HG02884 (cell line): Measurements from ENCODE around the gene CPNE8.

ENCODE experiments used
- ATAC-seq: cut with Tn5 transposase; IDR thresholded peaks from one replicate; pipeline ENCODE4 v1.9.1; 2021; ENCODE audit warnings: mild to moderate bottlenecking, moderate library complexity; ENCODE audit not compliant: unreplicated experiment

The CPNE8 gene

DNA sequence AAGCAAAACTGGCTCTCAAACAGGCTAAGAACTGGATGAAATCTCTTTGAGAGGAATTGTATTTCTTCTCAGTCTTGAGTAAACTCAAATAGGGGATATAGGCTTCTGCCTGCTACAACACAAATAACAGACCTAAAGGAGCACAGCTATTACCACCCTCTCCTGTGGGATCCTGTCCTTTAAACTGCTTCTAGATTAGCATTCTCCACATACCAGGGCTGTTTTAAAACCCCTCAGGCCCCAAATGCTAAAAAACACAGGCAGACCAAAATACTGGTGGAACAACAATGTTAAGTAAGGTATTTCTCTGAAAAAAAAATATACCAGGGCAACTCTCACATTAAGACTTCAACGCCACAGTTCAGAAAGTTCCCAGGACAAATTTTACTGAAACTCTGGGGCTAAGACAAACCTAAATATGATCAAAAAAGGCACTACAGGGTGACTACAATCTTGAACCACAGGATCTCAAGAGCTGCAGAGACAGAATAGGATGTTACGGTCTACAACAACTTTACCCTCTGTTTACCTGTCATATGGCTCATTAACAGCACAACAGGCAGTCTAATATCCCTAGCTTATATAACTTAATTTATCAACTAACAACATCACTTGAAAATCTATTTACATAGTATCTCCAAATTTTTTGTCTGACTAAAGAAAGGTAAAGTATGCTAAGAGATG, 7.2 kb downstream of the CPNE8 start:
- ATAC-seq, result no peak

GRCh38 chr12:38895446-38895845, 9.9 kb downstream of the CPNE8 start:
- no peak for ATAC-seq

GRCh38 chr12:38892976-38893375, 12.4 kb downstream of the CPNE8 start:
- no peak for ATAC-seq

- ATAC-seq, result no peak
Measured at GRCh38 chr12:38892087-38892786, 13.2 kb downstream of the CPNE8 start.

DNA sequence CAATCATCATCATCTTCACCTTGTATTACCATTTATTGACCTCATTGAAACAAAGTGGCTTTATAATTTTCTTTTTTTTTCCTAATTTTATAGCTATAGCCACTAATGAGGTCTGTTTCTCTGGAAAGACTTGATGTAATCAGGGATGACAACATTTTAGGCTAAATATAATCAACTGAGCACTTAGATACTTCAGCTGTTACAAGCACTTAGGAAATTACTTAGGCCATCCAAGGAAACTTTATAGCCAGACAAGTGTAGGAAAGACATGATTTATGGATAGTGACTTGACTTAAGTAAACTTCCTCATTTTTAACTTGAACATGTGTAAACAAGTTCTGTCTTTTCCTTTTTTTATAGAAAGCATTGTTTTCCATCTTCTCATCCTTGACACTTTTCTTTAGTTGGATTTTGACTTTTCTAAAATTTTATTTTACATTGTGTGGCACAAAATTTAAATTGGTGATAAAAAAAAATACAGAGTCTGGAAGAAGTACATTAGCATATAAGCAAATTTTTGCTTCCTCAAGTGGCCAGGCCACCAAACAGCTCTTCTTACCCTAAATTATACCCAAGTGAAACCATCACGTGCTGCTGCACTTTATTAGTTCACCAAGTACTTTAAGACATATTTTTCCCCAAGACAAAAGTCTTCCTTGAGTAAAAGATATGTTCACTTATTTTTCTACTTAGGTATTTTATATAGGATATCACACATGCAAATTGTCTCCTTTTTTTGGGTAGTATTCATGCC, 15.1 kb downstream of the CPNE8 start:
- ATAC-seq, result no peak

DNA sequence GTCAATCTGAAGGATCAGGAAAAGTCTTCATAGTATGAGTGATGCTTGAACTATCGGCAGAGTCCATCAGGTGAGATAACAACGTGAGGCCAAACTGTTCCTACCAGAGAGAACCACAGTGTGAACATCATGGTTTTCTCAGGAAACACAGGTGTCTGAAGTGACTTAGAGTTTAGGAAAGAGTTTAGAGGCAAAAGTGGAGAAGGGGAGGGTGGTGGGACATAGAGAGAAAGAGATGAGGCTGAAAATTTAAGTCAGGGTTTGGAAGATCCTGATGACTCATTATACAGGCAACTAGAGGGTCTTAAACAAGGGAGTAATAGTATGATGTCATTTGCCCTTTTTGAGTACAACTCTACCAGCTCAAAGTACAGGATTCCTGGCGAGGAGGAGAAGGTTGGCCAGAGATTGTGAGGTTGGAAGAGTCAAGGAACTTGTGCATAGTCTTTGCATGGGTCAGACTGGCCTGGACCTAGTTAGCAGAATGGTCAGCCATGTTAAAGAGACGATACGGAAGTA, 16.0 kb downstream of the CPNE8 start:
- ATAC-seq, result no peak

DNA sequence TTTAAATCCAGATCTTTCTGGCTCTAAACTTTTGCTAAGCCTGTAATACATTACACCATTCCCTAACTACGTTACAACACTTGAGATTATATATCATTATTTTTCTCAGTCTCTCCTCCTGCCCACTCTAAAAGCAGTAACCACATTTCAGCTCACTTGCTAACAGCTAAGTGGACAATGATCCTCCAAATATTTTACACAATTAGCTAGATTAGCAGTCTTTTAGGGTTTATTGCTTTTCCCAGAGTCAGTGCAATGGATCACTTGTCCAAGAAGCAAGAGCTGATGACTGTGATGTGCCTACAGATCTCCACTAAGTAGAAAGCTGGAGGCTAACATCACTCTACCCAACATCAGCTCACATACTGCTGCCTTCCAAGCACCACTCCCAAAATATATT, 17.6 kb downstream of the CPNE8 start:
- no peak for ATAC-seq

DNA sequence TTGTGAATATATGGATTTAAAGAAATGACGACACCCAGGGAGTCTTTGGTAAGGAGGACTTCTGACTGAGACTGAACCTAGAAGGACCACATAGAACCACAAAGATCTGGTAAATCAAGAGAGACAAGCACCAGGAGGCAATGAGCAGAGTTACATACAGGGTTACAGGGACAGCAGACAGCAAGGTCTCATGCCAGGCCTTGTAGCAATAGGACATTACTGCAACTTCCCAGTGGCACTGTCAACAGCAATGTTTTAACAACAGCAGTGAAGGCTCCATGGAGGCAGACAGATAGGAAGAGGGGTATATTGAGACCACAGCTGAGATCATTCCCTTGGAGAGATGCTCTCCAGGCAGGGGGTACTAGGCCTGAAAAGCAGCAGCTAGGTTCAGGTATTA, 18.5 kb downstream of the CPNE8 start:
- no peak for ATAC-seq

DNA sequence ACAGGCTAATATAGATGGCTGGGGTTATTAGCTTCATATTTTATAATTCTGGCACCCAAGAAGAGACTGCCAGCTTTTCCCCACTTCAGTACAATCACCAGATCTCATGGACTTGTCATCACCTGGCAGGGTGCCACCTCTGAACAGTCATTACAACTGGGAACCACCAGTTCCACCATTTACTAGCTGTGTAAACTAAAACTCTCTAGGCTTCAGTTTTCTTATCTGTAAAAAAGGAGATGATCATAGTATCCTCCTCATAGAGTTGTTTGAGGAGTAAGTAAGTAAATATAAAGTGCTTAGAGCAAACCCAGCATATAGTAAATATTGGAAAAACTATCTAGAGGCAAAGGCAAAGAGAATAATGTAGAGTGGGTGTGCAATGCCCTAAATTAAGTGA, 19.3 kb downstream of the CPNE8 start:
- no peak for ATAC-seq

DNA sequence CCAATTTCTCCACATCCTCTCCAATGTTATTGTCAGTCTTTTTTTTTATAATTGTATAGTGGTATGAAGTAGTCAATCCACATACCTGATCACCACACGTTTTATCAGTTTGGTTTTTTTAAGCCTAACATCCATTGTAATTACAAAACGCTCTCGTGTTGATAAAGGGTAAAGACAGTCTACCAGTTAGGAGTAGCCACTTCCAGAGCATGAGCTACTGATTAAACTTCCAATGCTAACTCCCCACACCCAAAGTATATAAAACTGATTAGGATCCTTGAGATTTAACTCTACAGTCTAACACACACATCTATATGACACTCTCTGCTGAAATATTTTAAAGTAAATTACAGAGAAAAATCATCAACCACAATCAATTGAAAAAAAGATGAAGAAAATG, 20.7 kb downstream of the CPNE8 start:
- ATAC-seq, result no peak

GRCh38 chr12:38883629-38884134, 21.7 kb downstream of the CPNE8 start:
- ATAC-seq, result no peak

- ATAC-seq, result no peak
Measured at GRCh38 chr12:38880288-38880687, 25.1 kb downstream of the CPNE8 start.

DNA sequence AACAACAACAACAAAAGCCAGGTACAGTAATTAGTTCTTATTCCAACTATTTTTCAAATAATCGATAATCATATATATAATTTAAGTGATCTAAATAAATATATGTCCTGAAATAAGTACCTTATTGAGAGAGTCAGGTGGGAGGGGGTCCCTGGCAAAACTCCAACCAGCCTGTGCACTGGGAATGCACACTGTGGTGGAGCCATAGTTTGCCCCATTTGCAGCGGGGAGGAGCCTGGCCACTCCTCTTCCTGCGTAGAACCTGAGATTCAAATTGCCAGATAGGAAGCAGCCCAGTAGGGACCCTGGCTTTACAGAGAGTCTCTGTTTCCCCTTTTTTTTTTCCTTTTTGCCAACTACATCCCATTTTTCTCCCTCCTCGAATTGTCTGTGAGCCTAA, 26.4 kb downstream of the CPNE8 start:
- ATAC-seq, result no peak

DNA sequence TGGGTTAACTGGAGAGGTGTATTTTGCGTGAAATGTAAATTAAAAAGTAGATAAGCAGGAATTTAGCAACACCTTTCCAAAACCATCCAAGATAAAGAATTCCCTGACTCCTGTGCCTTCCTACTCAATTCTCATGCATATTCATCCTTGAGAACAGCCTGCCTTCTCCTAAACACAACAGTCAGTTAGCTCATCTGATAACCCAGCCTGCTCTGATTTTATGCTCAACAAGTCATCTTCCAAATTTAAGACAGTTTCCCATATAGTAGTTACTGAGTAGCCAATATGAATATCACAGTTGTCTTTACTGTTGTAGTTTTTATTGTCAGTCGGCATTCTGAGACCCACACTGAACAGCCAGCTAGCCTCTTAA, 27.1 kb downstream of the CPNE8 start:
- no peak for ATAC-seq

- no peak for ATAC-seq
Measured at GRCh38 chr12:38875586-38876228, 29.7 kb downstream of the CPNE8 start.

DNA sequence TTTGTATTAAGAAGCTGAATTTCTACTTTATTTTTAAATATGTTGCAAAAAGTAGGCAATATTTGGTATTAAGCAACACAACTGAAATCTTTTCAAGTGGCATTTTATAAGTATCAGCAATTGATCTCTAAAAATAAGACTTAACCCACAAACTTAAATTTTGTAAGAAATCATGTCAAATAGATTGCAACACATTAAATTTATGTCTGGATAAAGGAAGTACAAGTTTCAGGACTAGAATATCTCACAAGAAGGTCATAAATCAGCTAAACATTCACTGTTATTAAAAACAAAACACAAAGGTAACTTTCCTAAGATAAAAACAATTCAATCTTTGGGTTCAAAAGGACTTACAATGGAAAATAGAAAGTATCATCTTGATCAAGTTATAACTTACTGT, 32.8 kb downstream of the CPNE8 start:
- no peak for ATAC-seq

- no peak for ATAC-seq
Measured at GRCh38 chr12:38872156-38872555, 33.2 kb downstream of the CPNE8 start.

- ATAC-seq, result no peak
Measured at GRCh38 chr12:38869036-38869435, 36.4 kb downstream of the CPNE8 start.

DNA sequence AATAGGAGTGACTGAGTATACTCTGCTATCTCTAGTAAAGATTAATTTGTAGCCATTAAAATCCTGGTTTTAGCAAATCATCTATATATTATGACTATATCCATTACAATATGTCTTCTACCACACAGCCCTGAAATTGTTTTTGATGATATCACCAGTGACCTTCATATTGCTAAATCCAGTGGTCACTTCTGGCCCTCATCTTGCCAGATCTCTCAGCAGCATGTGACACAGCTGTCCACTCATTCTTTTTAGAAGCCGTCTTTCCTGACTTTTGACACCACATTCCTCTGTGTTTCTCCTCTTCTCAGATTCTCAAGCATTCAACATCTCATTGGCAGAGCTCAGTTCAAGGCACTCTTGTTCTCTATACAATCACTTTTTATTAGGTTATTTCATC, 54.9 kb downstream of the CPNE8 start:
- ATAC-seq, result no peak

- ATAC-seq, result no peak
Measured at GRCh38 chr12:38847247-38847646, 58.1 kb downstream of the CPNE8 start.

- no peak for ATAC-seq
Measured at GRCh38 chr12:38844267-38844666, 61.1 kb downstream of the CPNE8 start.
